ENCODE data around the gene SERPINB11. TPM values are rescaled to one million over a fixed set of nuclear protein-coding genes. Genes with fewer than 3 reads are reported as not detected.

The SERPINB11 gene
- total RNA-seq, result not detected in 2 replicates

GRCh38 chr18:63702660-63703059 lies at the start of gene SERPINB11:
Gene SERPINB11, plus strand, starts transcription at chr18:63702960. Its CDS starts 7,234 bp downstream, at chr18:63710194.

GRCh38 chr18:63661750-63662149 lies 41.0 kb upstream of the SERPINB11 start, which contains the start of gene SERPINB3:
Gene SERPINB3, minus strand, starts transcription at chr18:63661893. Its CDS starts 677 bp downstream, at chr18:63661216.

Other genes starting within 250 kb of the SERPINB11 start
- gene SERPINB5, start 226.0 kb upstream of the SERPINB11 start, total RNA-seq, result not detected in 2 replicates
- gene SERPINB12, start 160.6 kb upstream of the SERPINB11 start, total RNA-seq, result not detected in 2 replicates
- not detected in 2 replicates for gene SERPINB13, start 115.6 kb upstream of the SERPINB11 start, total RNA-seq
- 0.09 TPM in 1 of 2 replicates, not detected in the other for gene SERPINB4, start 58.7 kb upstream of the SERPINB11 start, total RNA-seq
- not detected in 2 replicates for gene SERPINB3, start 41.1 kb upstream of the SERPINB11 start, total RNA-seq
- gene SERPINB7, start 72.5 kb downstream of the SERPINB11 start, total RNA-seq, result 31.5 and 43.6 TPM in 2 replicates
- 2.4 and 4.8 TPM in 2 replicates for gene SERPINB2, start 184.7 kb downstream of the SERPINB11 start, total RNA-seq
- not detected in 2 replicates for gene SERPINB10, start 205.0 kb downstream of the SERPINB11 start, total RNA-seq
- gene HMSD, start 246.3 kb downstream of the SERPINB11 start, total RNA-seq, result 0.18 and 0.30 TPM in 2 replicates